Stimulated activated CD4-positive, alpha-beta T cell treated with anti-CD3 and anti-CD28 coated beads, Interleukin-4, amount 100 ng/mL, for 24 hours (primary cell): ENCODE data around the gene RGS11.
"Not testable (repeated sequence)": the region's sequence is repeated elsewhere in the genome, so short reads cannot be mapped to it uniquely, and the experiment has no call there.

Source experiments
- DNase-seq: peaks from one replicate; pipeline ENCODE4 v3.0.0-alpha.2; 2020

RGS11 gene

DNA sequence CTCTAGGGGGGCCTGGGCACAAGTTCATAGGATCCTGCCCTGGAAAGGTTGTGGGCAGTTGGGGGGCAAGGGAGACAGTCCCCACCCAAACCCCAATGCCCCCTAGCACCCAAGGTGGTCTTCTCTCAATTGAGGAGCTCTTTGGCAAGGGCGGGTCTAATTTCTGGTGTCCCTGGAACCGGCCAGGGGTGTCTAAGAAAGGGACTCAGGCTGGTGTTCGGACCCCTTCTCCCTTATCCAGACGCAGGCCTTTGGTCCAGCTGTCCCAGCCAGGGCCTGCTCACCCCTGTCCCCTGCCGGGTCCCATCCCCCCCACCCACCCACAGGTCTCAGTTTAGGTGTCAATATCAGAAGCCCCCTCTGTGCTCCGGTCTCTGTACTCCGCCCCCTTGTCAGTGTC is 3.8 kb upstream of the RGS11 start:
- DNase-seq = no peak

DNA sequence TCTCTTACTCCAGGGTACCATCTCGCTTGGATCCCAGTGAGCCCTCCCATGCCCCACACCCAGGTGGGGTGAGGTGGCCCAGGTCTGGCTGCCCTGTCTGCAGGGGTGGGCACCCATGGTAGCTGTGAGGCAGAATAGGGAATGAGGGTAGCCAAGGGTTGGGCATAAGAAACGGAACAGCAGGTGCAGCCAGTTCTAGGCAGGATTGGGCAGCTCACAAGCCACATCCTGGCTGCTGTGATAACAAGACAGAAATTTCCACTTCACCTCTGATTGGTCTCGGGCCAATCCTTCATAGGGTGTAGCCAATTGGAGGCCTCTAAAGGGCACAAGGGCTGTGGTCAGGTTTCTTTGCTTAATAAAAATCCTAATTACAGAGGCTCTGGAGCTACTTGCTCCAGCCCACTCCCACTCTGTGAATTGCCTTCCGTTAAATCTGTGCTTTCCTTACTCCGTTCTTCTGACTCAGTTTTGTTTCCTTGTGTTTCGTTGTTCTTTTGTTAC is 3.2 kb upstream of the RGS11 start:
- peak; percentile 19 for DNase-seq

DNA sequence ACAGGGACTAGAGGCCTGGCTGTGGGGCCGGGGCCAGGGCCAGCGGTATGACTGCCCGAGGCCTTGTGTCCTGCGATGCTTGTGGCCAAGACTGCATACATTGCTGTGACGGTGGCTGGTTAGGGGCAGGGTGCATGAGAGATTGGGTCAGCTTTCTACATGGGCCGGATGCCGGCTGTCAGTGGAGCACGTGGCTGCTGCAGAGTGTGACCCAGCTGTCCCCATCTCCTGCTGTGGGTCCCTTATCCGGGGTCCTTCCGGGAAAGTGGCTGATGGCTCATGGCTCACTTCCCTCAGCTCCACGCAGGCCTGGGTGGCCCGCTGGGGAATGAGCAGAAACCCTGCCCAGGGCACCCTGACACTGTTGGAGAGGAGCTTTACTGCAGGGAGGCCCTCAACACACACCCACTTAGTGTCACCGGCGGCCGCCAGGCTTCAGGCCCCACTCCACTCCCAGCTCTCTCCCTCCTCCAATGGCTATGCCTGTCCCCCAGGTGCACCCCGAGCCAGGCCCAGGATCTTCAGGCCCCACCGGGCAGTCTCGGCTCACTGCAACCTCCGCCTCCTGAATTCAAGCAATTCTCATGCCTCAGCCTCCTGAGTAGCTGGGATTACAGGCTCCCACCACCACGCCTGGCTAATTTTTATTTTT is 808 bp upstream of the RGS11 start:
- no peak for DNase-seq

DNA sequence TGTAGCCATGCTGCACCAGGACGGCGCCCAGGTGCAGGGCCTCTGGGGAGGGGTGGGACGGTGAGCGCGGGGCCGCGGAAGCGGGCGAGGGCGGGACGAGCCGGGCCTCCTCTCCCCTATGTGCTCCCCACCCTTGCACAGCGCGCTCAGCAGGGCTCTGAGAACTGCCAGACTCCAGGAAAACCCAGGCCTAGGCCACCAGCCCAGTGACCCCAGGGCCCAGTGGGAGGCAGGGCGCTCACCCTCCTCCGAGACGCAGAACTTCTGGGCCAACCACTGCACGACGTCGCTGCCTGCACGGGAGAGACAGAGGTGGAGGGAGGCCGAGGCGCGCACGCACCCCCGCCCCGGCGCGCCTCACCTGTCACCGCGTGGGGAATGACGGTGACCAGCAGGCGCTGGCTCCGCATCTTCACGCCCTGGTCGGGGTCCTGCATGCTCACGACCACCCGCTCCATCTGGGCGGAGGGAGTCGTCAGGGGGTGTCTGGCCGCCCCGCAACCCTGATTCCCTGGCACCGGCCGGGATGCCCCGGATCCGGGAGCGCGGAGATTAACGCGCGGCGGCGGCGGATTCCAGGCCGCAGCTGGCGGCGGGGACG is 603 bp downstream of the RGS11 start:
- no peak for DNase-seq

DNA sequence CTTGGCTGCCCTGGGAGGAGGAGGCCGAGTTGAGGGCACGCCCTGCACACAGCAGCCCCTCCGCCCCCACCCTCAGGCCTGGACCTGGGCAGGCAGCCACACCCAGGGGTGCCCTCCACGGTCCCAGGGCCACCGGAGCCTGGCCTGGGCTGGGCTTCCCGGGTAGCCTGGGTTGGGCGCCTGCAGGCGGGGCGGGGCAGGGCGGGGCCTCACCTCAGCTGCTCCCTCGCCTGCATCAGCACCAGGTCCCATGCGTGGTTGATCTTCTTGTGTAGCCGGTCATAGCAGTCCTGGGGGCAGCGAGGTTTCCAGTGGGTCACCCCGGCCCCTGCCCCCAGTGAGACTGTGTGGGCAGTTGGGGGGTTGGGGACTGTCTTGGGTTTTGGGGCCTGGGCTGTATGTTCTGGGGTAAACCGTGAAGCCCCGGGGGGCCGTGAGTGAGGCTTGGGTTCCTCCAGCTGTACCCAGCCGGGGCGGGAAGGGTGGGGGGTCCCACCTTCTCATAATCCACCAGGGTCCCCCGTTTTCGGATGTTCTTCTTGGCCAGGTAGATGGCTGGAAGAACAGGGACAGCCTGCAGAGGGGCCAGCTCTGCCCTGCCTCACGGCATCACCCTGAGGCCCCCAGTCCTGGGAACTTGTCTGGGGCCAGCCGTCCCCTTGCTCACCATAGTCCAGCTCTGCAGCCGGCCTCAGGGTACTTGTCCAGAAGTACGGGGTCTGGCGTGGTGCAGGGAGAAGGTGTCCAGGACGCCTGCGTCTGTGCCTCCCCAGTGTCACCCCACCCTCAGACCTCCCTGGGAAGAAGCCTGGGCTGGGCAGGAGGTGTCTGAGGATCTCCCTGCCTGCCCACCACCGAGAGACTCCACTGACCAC is 2.0 kb downstream of the RGS11 start:
- no peak for DNase-seq

DNA sequence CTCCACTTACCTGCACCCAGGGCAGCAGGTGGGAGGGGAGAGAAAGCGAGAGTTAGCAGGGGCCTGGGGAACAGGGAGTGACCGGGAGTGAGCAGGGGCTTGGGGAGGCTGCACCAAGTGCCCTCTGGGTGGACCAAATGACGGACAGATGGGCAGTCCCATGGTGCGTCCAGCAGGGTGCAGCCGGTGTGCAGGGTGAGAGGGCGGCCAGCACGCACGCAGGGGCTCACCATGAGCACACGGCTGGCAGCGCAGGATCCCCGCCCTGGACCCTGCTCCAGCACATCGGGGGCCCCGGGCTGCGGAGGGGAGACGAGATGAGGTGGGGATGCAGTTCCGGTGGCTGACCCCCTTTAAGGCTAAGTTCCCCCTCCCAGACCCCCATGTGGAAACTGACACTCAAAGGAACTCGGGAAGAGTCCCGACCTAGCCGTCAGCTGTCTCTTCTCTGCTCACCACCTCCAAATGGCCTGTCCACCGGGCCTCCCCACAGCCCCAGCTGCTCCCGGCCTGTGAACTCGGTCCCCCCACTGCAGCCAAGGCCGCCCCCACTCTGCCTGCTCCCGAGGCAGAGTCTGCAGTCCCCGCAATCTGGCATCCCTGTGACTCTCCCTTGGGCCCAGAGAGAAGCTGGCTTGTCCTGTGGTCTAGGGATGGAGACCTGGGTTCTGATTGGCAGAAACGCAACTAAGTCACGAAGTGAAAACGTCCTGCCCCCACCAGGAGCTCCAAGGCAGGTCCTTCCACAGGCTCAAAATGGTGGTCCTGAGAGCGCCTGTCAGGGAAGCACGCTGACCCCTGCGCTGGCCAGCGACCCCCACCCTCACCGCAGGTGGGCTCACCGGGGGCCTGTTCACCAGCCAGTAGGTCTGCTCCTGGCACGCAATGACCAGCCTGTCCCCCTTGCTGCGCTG is 2.9 kb downstream of the RGS11 start:
- no peak for DNase-seq

DNA sequence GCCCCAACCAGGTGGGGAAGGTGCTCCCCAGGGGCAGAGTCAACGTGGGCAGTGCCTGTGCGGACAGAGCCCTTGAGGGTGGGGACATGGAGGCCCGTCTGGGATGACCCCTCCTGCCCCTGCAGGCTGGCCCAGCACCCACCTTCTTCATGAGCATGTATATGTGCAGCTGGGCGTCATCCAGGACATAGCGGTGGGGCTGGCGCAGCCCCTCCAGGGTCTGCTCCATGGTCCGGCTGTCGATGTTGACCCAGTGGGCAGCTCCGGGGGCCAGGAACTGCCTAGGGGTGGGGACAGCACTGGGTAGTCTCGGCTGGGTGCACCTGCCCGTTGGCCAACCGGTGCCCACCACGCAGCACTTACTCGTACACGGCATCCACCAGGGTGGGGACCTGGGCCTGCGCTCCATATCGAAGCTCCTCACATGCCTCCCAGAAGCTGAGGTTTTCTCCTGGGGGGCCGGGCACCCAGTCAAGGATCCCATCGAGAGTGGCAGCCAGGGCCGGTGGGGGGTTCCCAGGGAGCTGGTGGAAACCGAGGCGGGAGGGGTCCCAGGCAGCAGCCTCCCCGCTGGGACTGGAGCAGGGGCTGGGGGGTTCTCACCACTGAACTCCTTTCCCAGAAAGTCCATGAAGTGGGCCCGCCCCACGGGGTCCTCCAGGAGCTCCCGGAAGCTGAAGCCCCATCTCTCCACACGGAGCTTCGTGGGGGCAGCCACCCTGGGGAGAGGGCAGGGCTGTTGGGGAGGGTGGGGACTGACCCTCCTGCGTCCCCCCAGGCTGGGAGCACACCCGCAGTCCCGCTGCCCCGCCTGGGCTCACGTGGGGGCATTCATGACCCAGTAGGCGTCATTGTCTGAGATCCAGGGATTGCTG is 5.1 kb downstream of the RGS11 start:
- DNase-seq = no peak

DNA sequence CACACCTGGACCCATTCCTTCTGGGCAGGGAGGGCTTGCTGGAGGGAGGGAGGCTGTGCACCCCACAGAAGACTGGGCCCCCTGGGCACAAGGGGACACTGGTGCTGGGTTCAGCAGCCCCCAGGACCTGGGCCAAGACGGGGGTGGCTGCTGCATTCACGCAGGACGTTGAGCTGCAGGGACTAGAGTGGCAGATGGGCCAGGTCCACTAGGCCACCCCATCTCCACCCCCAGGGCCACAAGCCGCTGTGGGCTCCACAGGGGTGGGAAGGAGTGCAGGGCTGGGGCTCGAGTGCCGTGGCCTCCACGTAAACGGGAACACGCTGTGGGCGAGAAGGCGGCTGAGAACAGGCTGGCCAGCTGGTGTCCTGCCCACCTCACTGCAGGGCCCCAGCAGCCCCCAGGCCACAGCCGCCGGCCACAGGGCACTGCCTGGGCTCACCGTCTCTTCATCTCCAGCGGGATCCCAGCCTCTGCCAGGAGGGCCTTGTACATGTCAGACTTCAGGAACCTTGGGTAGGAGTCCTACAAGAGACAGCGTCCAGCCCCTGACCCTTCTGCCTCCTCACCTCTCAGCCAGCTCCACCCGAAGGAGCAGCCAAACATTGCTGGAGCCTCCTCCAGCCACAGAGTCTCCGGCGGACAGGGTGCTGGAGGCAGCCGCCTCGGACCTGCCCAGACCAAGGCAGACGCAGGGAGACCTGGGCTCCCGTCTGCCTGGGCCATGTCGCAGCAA is 6.5 kb downstream of the RGS11 start:
- no peak for DNase-seq

DNA sequence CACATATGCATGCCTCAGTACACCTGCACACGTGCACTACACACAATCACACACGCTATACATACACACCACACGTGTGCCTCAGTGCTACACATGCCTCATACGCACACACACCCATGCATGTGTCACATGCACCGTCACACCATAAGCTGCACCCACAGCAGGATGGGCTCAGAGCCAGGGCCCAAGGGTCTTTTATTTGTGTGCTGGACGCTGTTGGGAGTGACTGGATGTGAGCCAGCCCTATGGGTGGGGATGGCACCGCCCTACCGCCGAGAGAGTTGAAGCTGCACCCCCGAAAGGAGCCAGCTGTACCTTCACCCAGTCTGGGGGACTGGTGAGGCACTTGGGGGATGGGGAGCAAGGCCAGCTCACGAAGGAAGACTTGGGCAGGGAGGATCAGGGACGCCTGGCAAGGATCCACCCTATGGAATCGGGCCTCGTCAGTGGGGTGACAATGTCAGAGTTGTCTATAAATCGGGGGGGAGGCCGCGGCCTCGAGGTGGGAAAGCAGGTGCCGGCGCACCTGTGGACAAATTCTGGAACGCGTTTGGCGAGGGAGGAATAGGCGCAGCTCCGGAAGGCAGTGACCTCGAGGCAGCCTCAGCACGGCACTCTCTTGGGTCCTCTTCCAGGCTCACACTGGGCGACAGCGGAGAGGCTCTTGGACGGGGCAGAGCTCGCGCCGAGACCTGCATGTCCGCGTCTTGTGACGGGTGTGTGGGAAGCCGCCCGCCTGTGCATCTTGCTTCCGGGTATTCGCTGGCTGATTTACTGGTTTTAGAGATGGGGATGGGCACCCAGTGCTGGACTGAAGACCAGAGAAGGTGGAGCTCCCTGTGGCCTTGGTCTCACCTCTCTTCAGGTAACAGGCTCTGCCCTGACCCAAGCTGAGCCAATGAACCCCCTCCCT is 7.3 kb downstream of the RGS11 start:
- no peak for DNase-seq

DNA sequence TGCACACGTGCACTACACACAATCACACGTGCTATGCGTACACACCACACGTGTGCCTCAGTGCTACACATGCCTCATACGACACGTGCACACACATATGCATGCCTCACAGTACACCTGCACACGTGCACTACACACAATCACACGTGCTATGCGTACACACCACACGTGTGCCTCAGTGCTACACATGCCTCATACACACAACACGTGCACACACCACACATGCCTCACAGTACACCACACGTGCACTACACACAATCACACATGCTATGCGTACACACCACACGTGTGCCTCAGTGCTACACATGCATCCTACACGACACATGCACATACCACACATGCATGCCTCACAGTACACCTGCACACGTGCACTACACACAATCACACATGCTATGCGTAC is 8.2 kb downstream of the RGS11 start:
- DNase-seq = not testable (repeated sequence)

DNA sequence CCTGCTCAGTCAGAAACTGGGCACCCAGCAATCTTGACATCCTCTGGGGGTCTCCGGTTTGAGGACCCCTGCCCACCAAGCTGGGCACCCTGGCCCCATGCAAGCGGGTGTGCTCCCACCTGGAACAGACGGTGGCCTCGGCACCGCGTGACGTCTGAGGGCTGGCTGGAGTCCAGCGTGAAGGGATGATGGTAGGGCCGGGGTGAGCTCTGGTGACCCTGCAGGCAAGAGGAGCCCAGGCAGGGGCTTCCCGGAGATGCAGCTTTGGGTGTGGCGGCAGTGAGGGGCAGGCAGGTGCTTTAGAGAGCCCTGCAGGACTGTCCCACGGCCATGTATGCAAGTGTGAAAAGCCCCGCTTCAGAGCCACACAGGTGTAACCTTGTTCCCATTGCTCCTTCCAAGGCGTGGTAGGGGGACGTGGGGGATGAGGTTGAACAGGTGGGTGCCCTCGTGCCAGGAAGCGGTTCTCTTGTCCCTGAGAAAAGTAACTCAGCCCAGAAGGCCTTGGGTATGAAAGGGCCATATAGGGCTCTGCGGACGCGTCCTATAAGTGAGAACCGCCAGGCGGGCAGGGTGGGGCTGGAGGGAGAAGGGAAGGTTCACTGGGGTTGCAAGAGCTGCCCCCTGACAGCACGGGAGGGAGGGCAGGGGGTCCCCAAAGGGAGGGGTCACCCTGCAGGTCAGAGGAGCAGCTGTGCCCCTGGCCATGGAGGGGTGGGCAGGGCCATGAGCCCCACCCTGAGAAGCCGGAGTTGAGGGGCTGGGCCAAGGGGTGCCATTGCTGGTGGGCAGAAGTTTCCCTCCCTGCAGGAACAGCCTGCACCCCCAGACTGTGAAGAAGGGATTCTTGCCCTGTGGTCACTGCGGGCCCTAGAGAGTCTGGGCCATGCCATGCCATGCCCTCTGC is 9.2 kb downstream of the RGS11 start:
- DNase-seq = no peak

DNA sequence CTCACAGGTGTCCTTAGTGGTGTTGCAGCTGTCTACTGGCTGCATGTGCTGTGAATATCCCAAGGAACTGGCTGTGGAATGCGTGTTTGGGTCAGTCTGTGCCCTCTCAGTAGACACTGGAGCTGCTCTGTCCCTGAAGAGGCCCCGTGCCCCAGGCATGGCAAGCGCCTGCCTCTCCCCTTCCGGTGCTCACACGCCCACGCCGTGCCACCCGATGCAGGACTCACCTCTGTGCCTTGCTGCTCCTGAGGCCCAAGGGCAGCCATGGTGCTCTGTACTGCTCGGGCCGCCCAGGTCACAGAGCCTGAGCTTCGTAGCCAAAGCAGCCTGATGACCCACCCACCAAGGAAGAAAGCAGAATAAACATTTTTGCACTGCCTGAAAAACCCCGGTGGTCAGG is 10.0 kb downstream of the RGS11 start:
- peak; percentile 11 for DNase-seq

DNA sequence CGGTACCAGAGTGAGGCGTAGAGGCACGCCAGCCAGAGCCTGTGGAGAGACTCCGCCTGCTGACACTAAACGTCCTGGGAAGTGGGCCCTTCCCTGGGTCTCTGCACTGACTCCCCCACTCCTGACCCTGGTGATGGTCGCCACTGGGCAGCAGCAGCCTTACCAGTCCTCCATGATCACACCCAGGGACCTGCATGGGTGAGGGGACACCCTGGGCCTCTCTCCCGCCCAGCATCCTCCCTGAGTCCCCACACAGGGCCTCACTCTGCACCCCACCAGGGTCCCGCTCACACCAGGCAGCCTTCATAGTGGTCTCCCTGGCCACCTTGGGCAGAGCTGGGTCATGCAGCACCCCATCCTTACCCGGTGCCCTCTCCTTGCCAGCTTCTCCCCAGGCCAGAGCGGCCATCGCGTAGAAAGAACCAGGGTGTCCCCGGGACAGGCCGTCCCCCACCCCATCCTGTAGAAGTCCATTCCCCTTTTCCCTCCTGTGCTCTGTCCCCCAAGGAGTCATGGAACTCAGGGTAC is 10.7 kb downstream of the RGS11 start:
- DNase-seq = no peak

DNA sequence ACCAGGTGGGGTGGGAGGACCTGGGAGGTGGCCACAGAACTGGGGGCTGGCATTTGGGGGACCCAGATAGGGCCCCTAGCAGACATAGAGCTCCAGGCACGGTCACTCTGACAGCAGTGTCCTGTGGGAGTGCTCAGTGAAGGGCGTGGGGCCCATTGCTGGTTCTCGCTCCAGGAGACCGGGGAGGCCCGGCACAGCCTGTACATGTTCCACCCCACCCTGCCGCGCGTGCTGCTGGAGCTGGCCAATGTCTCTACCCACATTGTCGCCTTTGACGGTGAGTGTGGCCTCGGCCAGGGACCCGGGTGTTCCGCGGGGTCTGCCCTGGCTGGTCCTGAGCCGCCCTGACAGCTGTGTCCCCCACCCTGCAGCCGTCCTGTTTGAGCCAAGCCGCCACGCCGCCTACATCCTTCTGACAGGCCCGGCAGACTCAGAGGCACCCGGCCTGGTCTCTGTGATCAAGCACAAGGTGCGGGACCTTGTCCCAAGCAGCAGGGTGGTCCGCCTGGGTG is 11.2 kb downstream of the RGS11 start:
- no peak for DNase-seq

DNA sequence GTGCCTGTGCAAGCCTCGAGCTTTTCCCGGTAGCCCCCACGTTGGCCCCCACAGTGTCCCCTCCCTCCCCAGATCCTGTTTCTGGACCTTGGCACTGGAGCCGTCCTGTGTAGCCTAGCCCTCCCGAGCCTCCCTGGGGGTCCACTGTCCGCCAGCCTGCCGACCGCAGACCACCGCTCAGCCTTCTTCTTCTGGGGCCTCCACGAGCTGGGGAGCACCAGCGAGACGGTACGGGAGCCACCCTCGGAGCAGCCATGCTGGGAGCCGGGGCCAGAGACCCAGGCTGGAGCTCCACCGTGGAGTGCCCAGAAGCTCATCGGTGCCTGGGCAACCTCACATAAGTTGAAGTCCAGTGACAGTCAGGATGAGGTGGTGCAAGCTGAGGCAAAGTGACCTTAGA is 11.8 kb downstream of the RGS11 start:
- DNase-seq = no peak

DNA sequence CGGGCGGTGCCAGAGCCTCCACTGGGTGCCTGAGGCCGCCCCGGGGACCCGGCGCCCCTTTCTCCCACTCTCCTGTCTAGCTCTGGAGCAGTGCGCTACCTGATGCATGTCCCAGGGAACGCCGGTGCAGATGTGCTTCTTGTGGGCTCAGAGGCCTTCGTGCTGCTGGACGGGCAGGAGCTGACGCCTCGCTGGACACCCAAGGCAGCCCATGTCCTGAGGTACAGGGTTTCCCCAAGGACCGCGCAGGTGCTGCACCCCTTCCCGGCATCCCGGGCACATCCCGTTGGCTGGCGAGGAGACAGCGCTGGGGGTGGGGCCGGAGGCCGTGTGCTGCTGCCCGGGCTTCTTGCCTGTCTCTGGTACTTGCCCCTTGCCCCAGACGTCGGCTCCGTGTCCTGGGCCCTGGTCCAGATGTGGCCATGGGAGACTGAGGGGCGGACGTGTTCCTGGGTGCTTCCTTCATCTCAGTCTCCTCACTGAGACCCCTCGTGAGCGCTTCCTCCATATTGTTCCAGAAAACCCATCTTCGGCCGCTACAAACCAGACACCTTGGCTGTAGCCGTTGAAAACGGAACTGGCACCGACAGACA is 12.5 kb downstream of the RGS11 start:
- DNase-seq = no peak

DNA sequence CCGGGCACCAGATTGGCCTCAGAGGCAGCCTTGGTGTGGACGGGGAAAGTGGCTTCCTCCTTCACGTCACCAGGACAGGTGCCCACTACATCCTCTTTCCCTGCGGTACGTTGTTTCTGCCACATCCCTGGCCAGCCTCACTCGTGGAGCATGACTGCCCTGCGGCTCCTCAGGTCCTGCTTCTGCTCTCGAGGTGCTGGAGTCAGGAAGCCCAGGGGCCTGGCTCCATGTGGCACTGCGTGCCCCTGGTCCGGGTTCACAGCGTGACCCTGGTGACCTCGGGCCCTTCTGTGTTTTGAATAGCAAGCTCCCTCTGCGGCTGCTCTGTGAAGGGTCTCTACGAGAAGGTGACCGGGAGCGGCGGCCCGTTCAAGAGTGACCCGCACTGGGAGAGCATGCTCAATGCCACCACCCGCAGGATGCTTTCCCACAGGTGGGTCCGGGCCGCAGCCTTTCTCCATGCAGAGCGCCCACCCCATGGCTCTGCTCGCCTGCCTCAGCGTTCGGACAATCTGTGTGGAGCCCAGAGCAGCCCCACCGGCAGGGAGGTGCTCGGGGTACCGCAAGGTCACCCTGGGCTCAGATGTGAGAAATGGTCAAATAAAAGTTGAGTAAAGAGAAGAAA is 13.5 kb downstream of the RGS11 start:
- DNase-seq = no peak
